ENCODE measurements around the gene OSBPL10.

GRCh38 chr3:31670722-31671121 is 310.3 kb downstream of the OSBPL10 start:
- TF ChIP-seq, protein P1, sequence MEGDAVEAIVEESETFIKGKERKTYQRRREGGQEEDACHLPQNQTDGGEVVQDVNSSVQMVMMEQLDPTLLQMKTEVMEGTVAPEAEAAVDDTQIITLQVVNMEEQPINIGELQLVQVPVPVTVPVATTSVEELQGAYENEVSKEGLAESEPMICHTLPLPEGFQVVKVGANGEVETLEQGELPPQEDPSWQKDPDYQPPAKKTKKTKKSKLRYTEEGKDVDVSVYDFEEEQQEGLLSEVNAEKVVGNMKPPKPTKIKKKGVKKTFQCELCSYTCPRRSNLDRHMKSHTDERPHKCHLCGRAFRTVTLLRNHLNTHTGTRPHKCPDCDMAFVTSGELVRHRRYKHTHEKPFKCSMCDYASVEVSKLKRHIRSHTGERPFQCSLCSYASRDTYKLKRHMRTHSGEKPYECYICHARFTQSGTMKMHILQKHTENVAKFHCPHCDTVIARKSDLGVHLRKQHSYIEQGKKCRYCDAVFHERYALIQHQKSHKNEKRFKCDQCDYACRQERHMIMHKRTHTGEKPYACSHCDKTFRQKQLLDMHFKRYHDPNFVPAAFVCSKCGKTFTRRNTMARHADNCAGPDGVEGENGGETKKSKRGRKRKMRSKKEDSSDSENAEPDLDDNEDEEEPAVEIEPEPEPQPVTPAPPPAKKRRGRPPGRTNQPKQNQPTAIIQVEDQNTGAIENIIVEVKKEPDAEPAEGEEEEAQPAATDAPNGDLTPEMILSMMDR (conservative IDR thresholded peaks at IDR 0.05; ENCODE audit: low read length) = no peak
- no peak for TF ChIP-seq EZH2phosphoT487 (IDR thresholded peaks at IDR 0.05; ENCODE audit: borderline replicate concordance)

Measured in Loucy (cell line).